GM18498 (cell line): ENCODE results near the gene JMJD8.

Experiments used
- ATAC-seq: cut with Tn5 transposase; IDR thresholded peaks from one replicate; pipeline ENCODE4 v1.9.1; 2021; ENCODE audit warnings: mild to moderate bottlenecking, moderate library complexity; ENCODE audit not compliant: unreplicated experiment

The JMJD8 gene

DNA sequence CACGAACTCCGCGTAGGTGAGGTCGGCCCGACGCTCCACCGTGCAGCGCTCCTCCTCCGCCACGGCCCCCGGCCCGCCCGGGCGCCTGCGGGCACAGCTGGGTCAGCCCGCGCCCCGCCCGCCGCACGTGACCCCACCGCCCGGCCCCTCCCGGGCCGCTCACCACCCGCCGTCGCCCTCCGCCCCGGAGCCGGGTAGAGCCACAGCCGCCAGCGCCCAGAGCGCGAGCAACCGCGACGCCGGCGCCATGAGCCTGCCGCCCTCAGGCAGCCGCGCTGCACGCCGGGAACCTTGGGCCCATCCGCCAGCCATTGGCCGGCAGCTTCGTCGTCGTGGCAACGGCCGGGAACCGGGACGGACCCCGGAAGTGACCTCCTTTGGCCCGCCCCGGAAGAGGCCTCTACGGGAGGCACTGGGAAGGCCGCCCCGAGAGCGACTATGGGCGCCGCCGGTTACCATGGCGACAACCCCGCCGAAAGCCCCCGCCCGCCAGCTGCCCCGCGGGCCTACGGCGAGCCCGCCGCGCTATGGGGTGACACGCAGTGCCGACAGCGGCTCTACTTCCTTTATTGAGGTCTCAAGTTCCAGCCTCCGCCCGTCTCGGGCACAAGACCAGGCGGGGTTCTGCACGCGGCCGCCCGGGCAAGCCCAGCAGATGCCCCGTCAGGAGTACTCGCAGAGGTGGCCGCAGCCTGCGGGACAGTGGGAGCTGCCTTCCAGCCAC lies at the start of gene JMJD8:
JMJD8 (minus strand) TSS at position 264 of the 724 bp plus-strand sequence; CDS start at position 249, 15 bp downstream.
- ATAC-seq, result peak; percentile 65

DNA sequence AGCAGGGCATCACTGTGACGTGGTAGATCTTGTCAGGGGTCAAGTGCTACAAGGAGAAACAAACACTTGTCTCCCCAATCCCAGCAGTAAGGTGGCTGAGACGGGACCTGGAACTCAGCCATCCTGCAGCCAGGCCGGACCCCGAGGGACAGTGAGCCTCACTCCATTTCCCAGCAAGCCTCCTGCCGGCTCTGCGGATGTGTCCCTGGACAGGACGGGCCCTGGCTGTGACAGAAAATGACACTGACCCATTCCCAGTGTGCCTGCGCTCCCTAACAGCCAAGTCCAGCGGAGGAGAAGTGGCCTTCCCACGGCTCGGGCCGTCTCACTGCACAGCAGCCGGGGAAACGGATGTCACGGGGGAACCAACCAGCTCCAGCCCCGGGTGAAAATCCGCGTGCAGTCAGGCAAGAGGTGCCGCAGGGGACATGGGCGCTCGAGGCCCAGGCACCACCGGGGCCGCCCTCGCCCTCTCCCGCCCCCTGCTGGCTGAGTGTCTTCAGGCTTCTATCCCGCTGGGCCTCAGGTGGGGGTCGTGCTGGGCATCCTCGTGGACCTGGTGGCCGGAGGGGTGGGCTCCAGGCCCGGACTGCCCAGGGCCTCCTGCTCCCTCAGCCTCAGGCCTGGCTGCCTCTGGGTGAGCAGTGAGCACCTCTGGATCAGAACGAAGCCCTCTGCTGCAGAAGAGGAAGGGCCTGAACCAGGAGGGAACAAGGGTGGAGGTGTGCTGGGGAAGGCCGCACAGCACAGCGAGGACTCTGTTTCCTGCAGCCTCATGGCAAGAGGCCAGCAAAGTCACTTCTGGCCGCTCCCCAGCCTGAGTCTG lies 49.5 kb upstream of the JMJD8 start:
- ATAC-seq, result no peak

DNA sequence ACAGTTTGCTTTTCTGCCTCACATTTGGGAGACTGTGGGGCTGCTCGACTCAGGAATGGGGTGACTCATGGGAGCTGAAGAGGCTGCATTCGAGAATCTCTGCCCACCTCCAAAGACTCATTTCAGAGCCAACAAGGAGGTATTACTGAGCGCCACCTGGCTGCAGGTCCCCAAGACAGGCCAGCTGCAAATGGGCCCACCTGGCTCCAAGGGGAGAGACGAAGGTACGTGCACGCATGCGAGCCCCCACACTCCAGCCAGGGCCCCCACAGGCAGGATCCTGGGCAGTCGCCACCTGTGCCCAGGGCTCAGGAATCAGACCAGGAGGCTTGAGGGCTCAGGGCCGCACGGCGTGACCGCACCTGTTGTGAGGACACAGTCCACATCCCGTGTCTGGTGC lies 48.8 kb upstream of the JMJD8 start:
- no peak for ATAC-seq

- no peak for ATAC-seq
These were observed 48.2 kb upstream of the JMJD8 start for GRCh38 chr16:732332-732731.

GRCh38 chr16:730666-731509 lies 46.8 kb upstream of the JMJD8 start:
- no peak for ATAC-seq

DNA sequence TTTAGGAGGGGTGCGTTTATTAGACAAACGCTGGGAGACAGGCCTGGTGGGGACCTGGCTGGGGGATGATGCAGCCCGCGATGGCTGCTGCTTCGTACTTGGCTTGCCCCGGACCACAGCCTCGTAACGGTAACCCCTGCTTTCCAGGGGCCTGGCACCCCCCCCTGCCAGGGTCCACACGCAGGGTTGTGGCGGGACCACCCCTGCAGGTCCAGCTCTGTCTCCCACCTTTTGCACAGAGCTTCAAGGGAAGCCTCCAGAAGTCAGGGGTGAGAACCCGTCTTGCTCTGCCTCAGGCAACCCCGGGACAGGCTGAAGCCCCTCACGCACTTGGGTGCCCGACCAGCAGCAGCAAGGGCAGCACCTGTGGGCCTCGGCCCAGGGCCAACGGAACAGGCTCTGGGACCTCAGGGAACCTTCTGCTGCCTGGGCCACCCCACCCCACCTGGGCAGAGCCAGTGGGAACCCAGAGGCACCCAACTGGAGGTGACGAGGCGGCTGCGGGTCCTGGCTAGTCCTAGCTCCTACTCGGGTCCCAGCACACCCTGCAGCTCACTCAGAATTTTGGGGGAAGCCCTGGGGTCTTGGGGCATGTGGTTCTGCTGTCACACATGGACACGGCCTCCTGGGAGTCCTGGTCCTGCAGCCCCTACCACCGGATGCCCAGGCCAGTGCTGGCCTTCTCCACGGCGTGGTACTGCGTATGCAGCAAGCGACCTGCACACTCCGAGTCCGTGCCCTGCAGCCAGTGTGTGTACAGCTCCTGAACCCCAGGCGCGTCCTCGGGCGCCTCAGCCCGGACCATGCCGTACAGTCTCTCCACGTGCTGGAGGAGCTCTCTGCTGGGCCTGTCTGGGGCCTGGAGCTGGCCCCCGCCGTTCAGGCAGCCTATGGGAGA lies 45.9 kb upstream of the JMJD8 start:
- no peak for ATAC-seq

- no peak for ATAC-seq
These were observed 45.0 kb upstream of the JMJD8 start for GRCh38 chr16:728890-729744.

- peak; percentile 51 for ATAC-seq
These were observed 44.2 kb upstream of the JMJD8 start for GRCh38 chr16:728131-728889.

GRCh38 chr16:727291-727977 lies 43.3 kb upstream of the JMJD8 start:
- peak; percentile 4 for ATAC-seq

- ATAC-seq, result peak; percentile 33
These were observed 42.5 kb upstream of the JMJD8 start, which contains the start of the genes CCDC78 and HAGHL for GRCh38 chr16:726438-727290. CCDC78 (minus strand) TSS chr16:726443; CDS start chr16:726367, 76 bp downstream. HAGHL (plus strand) TSS chr16:727106; CDS start chr16:727510, 404 bp downstream.

GRCh38 chr16:726188-726437 lies 42.0 kb upstream of the JMJD8 start:
- ATAC-seq, result no peak

DNA sequence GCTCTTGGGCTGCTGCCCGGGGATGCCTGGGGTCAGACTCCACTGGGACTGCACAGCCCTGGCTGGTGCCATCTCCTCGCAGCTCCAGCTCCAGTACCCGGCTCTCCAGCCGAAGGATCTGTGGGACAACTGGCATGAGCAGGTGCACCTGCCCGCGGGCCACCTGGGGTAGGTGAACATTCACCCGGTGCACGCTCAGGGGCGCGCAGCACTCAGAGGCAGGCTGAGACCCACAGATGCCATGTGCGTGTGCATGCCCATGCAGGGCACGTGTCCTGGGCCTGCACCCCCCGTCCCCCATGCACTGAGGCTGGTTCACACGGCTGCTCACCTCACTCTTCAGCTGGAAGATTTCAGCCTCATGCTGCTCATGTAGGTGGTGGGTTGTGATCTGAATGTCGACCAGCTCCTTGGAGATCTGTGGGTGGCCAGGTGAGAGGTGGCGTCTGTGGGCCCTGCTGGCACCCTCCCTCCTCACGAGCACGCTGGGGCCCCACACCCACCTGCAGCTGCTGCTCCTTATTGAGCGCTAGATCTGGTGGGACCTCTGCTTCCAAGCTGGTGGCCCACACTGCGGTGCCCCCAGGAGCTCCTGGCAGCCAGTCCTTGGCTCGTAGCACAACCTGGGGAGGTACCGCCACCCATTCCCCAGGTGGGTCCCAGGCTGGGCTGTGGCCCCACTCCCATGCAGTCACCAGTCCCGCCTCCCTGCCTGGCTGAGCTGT lies 41.5 kb upstream of the JMJD8 start:
- ATAC-seq, result no peak

DNA sequence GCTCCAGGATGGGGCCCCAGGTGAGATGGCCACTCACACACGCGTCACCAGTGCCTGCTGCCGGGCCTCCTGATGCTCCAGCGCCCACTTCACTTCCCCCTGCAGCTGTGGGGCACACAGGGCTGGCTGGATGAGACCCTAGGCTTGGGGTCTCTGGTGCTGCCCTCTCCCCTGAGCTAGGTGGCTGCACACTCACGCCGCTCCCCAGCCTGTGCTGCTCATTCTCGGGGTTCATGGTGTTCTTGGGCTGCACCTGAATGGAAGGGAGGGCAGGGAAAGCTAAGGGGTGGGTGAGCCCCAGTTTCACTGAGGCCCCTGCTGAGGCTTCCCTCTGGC lies 40.9 kb upstream of the JMJD8 start:
- ATAC-seq, result no peak

GRCh38 chr16:724188-725040 lies 40.3 kb upstream of the JMJD8 start:
- no peak for ATAC-seq

DNA sequence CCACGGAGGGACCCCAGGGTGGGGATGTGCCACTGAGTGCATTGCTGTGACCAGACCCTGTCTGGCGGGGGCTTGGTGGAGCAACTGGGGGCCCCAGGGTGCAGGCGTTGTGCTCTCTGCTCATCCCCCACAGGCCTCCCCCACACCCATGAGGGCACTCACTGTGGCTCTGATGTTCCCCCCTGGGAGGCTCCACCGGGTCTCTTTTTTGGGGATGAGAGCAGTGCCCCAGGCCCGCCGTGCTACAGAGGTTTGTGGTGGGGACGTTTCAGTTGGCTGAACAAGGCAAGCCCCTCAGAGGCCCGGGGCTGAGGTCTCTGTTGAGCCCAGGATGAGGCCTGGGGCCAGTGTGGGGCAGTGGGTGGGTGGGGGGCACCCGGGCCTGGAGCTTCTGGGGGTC lies 39.6 kb upstream of the JMJD8 start:
- ATAC-seq, result no peak
